ENCODE results near the gene GTF2H2C.
"Not testable (repeated sequence)": the region's sequence is repeated elsewhere in the genome, so short reads cannot be mapped to it uniquely, and the experiment has no call there.

GTF2H2C gene

GRCh38 chr5:69560587-69561431, 818 bp downstream of the GTF2H2C start:
- not testable (repeated sequence) for DNase-seq (ENCODE audit: extremely low read depth in 1 of 2, low read depth in 1 of 2)

GRCh38 chr5:69566172-69566571, 6.2 kb downstream of the GTF2H2C start:
- DNase-seq (ENCODE audit: extremely low read depth in 1 of 2, low read depth in 1 of 2): not testable (repeated sequence)

GRCh38 chr5:69568072-69568471, 8.1 kb downstream of the GTF2H2C start:
- not testable (repeated sequence) for DNase-seq (ENCODE audit: extremely low read depth in 1 of 2, low read depth in 1 of 2)

- DNase-seq (ENCODE audit: extremely low read depth in 1 of 2, low read depth in 1 of 2): not testable (repeated sequence)
Observed at GRCh38 chr5:69583356-69583755, 23.4 kb downstream of the GTF2H2C start.

- not testable (repeated sequence) for DNase-seq (ENCODE audit: extremely low read depth in 1 of 2, low read depth in 1 of 2)
Observed at GRCh38 chr5:69596114-69596840, 36.3 kb downstream of the GTF2H2C start.

GRCh38 chr5:69601947-69602346, 42.0 kb downstream of the GTF2H2C start:
- DNase-seq (ENCODE audit: extremely low read depth in 1 of 2, low read depth in 1 of 2): not testable (repeated sequence)

GRCh38 chr5:69606839-69607238, 46.8 kb downstream of the GTF2H2C start:
- DNase-seq (ENCODE audit: extremely low read depth in 1 of 2, low read depth in 1 of 2): not testable (repeated sequence)

GRCh38 chr5:69607750-69608149, 47.8 kb downstream of the GTF2H2C start:
- not testable (repeated sequence) for DNase-seq (ENCODE audit: extremely low read depth in 1 of 2, low read depth in 1 of 2)

GRCh38 chr5:69608861-69609496, 49.0 kb downstream of the GTF2H2C start:
- not testable (repeated sequence) for DNase-seq (ENCODE audit: extremely low read depth in 1 of 2, low read depth in 1 of 2)

- DNase-seq (ENCODE audit: extremely low read depth in 1 of 2, low read depth in 1 of 2): not testable (repeated sequence)
Observed at GRCh38 chr5:69614843-69615242, 54.9 kb downstream of the GTF2H2C start.

- DNase-seq (ENCODE audit: extremely low read depth in 1 of 2, low read depth in 1 of 2): not testable (repeated sequence)
Observed at GRCh38 chr5:69631879-69632278, 71.9 kb downstream of the GTF2H2C start.

Measured in activated CD8-positive, alpha-beta memory T cell treated with anti-CD3 and anti-CD28 coated beads for 1 hour (primary cell).